ENCODE measurements around the gene CSRNP3.

CSRNP3 gene

DNA sequence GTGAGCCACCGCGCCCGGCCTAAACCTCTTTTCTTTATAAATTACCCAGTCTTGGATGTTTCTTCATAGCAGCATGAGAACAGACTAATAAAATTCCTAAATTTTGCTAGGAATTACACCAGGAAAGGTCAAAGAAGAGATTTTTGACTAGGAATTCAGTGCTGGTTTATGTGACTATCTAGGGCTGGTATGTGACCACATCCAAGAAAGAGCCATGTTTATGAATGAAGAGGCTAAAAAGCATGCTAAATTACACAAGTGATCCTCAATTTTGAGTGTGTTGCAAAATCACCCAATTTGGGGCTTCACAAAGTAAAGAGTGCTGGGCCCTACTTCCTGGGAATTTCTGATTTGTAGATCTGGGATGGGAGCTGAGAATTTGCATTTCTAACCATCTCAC, 123.6 kb downstream of the CSRNP3 start:
- DNase-seq = no peak

DNA sequence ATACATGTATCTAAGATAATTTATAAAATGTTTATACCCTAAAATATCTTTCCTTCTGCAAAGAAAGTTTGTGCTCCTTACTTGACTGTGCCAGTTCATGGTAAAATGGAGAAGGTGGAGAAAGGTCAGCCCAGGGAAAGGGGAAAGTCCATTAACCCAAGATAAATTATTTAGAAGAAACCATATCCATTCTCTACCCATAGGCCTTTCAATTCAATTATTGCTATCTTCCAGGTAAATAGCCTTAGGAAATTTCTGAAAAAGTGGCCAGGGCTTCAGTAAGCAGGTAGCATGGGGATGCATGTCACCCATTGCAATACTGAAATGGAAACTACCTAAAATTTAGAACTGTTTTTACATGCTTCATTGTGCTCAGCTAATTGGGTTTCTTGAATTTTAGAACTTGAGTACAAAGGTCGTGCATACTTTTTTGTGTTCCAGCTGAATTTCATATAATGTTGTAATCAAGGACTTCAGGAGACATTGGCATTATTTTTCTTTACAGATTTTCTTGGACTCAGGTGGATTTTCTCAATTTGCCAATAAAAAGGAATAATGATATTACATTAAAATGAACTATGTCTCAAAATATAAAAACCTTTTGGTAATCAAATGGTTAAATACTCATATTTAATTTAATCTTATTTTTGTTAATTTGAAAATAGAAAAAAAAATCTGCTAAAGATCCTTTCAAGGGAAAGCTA, 124.9 kb downstream of the CSRNP3 start:
- no peak for DNase-seq

DNA sequence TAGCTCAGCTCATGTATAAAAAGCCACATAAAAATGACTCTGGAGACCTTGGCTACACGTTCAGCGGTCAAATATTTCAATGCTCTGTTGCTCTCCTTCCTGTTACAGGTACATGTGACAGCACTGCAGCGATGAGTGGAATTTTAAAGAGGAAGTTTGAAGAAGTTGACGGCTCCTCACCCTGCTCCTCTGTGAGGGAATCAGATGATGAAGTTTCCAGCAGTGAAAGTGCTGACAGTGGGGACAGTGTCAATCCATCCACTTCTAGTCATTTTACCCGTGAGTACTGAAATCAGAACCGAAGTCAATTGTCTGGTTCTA, 125.4 kb downstream of the CSRNP3 start:
- DNase-seq = no peak

DNA sequence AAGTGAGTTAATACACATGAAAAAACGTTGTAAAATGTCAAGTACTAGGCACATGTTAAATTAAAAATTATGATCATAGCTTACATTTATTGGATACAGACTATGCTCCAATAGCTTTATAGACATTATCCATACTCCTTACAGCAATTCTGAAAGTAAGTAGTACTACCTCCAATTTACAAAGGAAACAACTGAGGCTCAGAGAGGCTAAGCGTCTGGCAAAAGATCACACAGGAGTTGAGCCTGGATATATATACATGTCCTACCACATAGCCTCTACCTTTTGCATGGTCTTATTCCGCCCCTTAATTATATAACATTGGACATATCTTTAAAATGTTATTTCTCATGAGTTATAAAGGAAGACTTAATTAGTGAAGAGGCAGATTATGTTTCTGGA, 127.3 kb downstream of the CSRNP3 start:
- DNase-seq = no peak

DNA sequence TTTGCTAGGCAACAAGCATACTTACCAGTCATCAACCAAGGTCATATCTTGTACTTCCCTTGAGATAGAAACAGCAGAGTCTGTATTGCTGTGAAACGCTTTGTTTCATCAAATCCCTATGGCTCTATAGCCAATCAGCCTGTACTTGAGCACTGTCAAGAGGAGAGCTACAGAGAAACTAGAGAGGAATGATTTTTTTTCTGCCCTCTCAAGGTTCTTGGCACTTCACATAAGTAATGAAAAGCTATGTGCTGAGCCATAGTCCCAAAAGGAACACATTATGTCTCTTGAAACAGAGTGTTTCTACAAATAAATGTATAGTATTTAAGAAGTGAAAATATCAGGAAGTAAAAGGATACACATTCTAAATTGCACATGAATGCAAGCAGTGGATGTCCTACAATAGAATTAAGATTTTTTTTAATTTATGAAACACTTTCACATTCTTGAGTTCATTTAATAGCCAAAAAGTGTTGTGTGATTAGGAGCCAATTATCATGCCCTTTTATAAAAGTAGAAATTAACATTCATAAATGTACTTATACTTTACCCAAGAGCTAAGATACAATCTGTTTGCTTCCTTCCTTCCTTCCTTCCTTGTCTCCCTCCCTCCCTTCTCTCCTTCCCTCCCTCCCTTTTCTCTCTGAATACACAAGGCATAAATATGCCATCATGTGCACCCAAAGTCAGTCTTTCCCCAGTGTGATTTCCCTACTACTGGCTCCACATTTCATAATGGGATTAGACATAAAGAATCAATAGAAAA, 131.8 kb downstream of the CSRNP3 start:
- no peak for DNase-seq

DNA sequence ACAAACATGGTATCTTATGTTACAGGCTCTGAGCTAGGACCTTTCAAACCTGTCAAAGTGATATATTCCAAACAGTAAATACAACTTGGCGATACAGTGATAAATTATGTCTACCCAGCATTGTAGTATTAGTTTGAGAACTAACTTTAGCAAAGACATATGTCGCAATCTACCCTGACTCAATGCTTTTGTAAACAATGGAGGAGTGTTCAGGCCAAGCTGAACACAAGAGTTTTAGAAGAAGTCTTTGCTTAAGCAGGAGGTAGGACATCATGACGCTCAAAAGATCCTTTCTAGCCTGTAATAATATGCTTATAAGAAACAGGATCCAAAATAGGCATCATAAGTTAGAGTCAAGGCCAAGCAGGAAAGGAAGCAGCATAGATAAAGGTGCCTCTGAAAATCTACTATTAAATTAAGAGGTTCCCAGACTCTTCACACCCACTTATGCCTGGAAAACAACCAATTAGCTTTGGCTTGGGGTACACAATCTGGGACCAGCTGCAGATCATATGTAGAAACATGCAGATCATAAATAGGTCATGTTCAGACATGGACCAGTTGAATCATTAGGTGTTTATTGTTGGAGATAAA, 132.5 kb downstream of the CSRNP3 start:
- DNase-seq = no peak

DNA sequence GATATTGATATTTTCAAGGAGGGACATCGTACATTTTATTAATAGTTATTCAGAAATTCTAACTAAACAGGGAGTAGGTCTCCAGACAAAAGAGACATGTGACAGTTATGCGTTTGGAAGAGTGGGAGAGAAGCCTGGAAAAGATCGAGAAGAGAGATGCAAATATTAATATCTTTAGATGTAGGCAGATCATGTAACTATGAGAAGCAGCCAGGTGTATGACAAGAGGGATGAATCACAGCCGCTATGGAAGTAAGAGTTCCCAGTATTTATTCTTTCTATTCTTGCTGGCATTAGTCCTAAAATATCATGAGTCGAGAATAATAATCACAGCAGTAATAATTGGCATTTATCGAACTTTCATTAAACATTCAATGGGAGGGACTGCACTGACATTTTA, 140.2 kb downstream of the CSRNP3 start:
- DNase-seq = no peak

DNA sequence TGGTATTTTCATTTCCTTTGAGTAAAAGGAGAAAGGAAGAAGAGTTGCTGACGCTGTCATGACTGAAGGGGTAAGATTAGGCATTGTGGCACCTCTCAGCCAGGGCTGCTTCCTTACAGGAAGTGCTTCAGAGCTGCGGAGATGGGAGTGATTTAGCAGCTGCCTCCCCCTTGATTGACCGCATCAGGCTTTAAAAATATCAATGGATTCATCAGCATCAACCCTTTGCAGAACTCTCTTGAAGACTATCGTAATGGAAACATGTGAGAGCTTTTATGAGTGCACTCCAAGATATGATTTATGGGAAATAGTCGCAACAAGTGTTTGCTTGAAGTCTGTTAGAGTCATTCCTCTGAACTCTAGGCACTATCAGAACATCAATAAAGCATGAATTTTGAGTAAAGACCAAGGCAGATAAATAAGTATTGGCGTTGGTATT, 141.1 kb downstream of the CSRNP3 start:
- no peak for DNase-seq

DNA sequence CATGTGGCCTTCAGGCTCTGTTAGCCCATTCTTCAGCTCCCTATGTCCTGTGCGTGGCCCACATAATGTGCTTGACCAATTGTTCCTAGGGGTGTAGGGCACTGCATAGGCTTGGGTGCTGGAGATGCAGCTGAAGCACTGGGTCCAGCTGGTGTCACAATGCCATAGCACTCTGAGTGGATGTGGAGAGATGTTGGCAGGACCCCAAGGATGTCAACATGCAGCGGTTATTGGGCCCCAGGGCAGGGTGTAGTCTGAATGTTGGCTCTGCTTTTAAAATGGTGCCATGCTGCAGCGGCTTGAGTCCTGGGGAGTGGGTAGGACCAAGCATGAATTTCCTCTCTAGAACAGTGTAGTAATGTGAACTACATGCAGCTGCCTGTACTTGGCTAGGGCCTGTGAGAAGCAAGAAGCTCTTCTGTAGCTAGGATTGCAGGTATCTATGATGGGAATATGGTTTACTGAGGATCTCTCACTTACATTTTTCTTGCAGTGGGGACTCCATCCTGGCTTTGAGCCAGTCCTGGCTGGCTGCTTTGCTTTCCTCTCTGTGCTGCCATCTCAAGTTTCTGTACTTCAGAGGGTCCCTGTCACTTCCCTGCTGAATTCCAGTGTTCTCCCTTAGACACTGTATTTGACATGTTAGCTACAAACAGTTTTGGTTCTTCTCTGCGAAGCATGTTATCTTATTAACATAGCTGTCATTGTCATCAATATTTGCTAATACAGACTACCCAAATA, 148.4 kb downstream of the CSRNP3 start:
- DNase-seq = no peak

DNA sequence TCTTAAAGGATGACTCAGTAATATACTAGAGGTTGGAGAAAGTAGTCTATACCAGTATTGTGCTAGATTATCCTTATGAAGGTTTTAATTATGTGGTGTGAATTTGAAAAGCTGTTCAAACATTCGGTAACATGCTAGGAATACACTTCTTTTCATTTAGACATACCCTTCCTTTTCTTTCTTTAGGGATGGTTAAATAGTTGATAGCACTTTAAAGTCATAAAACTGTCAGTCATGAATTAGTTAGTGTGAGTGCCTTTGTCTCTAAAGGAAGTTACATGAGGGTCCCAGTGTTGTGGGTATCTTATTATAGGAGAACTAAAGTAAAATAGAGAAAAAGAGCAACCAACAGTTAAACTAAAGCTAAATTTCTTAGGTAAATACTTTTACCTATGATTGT, 149.3 kb downstream of the CSRNP3 start:
- DNase-seq = no peak

DNA sequence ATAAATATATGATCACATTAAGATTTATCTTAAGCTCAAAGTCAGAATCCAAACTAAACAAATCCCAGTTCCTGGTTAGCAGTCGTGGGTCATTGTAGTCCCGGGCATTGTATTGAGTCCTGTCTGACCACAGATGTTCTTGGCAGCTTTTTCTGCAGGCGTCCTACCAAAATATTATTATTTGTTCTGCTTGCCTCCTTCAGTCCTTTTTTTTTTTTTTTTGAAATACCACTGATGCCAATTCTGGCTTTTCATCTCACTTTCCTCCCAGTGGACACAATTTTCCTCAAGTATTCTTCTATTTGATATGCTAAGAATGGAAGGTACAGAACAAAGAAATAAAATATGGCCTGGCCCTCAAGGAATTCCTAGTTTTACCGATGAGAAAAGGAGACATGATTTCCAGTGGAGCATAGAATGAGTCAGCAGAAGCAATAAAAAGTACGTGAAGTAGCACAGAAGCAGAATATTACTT, 151.6 kb downstream of the CSRNP3 start:
- DNase-seq = no peak

DNA sequence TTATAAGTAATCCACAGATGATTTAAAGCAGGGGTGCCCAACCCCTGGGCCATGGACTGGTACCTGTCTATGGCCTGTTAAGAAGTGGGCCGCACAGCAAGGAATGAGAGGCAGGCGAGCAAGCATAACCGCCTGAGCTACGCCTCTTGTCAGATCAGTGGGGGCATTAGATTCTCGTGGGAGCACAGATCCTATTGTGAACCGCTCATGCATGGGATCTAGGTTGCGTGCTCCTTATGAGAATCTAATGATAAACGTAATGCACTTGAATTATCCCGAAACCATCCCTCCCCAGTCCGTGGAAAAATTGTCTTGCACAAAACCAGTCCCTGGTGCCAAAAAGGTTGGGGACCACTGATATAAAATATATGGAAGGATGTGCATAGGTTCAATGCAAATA, 153.7 kb downstream of the CSRNP3 start:
- no peak for DNase-seq

DNA sequence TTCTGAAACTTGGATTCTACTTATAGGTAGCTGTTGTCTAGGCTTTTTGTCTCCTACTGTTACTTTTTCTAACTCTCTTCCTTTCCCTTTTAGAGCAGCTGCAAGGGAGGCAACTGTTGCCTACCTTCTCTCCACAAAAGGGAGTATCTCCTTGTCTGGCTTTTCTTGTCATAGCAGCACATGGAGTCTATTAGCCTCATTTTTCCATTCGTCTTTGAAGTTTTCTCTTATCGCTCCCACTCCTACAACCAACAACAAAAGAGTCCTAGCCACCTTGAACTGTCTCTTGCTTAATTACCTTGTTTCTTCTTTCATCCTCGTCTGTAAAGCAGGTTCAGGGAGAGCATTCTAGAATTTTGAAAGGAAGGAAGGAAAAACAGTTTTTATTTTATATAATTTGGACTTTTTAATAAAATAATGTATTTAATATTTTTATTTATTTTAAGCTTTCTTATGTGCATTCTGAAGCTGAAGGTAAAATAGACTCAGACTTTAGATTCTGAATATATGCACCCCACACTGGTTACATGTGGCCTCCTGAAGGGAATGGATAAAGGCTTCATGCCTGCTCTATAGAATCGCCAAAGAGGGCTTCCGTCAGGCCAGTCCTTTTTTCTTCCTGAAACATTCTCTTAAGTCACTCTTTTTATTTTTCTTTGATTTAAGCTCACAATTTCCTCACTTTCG, 154.4 kb downstream of the CSRNP3 start:
- DNase-seq = no peak

DNA sequence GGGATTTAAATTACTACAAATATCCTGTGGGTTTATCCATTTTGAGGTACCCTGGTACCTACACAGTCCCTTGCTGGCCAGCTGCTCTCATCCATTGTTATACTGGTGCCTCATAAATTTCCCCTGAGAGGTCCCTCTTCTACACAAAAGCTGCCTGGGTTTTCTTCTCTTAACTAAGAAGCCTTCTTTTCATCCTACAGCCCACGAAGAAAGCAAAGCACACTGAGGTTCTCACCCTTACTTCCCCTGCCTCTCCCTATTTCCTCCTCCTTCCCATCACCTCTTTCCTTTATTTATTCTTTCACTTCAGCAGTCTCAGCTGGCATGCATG, 154.9 kb downstream of the CSRNP3 start:
- no peak for DNase-seq

DNA sequence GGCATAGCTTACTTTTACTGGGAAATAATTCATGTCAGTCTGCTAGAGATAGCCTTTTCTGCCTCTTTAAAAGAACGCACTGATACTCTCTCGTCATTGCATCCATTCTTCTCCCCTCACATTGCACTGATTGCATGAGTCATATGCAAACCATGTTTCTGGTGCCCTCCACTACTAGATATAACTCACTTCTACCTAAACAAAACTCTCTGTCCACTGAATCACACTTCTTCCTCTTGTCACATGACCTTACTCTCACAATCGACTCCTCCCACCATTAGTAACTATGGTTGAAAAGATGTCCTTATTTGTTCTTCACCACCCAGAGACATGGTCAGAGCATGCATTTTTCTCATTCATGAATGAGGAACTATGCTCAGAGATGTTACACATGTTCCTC, 158.0 kb downstream of the CSRNP3 start:
- DNase-seq = no peak

DNA sequence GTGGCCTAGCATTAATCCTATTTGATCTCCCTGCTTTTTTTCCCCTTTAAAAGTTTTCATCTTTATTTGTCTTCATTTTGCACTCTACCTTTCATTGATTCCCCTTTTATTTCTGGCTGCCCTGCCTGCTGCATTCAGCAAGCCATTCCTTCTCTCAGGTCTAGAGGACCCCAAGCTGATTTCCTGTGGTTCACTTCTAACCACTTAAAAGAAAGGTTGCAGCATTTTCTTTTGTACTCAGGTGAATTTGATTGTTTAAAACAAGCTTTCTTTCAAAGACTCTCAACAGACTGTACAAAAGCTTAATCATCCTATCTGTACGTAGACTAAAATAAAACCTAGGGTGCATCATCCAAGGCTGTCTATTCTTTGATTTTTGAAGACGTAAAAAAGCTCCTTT, 160.3 kb downstream of the CSRNP3 start:
- DNase-seq = no peak

DNA sequence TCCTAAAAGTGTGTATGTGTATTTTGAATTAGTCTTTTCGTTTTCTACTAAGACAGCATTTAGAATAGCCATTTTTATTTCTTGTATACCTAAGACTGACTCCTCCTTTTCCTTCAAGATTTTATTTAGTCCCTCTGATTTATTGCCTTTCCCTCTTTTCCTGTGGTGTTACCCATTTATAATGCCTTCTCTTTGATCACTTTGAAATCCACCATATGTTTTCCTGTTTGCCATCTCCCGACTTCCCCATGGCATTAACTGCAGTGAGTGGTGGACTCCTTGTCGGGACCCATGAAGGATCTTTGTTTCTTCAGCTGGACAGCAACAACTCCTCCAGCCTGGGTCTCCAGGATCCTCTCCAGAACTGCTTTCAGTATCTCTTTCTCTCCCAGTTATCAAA, 160.7 kb downstream of the CSRNP3 start:
- no peak for DNase-seq

DNA sequence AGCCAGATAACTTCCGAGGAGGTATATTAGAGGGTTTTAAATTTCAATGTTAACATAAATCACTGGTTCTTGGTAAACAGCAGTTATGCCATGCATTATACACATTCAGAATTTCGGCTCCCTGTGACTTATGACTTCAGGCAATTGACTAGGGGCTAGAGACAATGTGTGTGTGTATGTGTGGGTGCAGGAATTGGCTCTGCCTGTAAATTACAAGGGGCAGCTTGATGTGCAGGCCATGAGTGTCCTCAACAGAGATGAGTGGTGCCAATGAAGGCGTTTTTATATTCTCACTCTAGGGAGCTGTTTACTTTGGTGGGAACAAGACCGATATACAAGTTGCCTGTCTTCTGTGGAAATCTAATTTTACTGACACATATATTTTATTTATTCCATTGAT, 161.6 kb downstream of the CSRNP3 start:
- no peak for DNase-seq

DNA sequence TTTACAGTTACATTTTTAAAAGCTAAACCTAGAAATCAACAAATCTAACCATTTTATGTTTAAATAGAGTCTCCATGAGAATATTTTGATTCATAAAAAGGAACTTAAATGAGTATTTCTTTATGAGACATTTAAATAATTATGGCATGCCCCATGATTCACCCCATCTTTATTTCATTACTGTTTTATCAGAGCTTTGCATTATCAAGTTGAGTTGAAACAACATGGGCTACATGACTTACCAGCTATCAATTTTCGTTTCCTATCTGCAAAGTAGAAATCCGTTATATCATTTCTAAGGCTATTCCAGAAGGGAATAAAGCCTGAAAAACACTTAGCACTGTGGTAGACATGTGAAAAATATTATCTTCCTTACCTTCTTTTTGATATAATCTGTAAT, 163.1 kb downstream of the CSRNP3 start:
- no peak for DNase-seq

DNA sequence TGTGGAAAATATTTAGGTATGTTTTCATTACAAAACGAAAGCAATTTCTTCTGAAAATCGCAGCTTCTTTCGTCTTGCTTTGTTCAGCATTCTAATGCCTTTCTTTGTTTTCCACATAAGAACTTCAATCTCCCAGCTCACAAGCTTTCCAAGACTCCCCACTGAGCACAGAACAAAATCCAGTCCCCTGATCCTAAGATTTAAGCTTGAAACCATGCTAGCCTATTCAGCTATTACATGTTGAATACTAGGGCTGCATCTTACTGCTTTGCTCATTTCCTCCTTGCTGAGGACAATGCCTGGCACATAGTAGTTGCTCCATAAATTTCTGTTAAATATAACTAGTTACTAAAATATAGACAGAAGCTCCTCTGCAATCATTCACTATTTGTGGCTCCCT, 163.9 kb downstream of the CSRNP3 start:
- no peak for DNase-seq

DNA sequence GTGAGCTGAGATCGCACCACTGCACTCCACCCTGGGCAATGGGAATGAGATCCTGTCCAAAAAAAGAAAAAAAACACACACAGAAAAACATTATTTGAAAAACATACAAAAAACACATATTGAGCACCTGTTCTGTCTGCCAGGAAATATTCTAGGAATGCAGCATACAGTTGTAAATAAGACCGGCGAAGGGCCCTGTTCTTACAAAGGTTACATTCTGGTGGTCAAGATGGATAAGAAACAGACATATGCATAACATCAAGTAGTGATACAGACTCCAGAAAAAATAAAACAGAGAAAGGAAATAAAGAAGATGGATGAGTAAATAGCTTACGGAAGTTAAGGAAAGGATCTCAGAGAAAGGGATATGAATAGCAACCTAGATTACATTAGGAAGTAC, 164.8 kb downstream of the CSRNP3 start:
- no peak for DNase-seq

DNA sequence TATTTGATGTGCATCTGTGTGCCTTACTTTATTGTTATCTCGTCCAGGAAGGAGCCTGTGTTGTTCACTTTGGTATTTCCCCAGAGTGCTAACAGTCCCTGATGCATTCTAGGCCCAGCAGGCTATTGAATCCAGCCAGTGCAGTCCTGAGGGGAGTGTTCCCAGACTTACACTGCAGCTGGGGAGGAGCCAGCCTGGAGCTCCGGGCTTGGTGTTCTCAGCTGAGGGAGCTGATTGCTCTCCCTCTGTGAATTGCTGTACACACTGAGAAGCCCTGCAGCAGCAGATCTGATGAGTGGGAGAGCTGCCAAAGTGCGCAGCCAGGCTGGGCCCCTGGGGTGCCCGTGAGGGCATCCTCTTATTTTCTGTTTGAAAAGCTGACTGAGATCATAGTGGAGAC, 165.4 kb downstream of the CSRNP3 start:
- no peak for DNase-seq

DNA sequence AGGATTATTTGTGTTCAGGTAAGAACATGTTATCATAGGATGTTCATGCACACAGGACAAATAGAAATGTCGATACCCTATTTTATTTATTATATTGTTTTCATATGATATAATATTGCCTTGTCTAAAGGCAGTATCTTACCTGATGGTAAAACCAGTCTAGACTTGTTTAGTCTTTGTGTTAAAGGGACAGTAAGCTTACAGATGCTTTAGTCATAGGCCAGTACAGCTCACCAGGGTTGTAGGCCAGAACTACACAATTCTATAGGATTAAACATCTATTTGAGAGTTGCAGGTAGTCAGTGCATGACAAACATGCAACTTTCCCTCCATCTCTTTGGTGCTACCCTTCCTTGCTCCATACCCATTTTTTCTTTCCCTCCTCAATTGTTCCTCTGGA, 166.0 kb downstream of the CSRNP3 start:
- no peak for DNase-seq

Measured in activated gamma-delta T cell (primary cell).